ENCODE measurements around the gene RASSF5. TPM values are rescaled to one million over a fixed set of nuclear protein-coding genes. Genes with fewer than 3 reads are reported as not detected.

The RASSF5 gene
- total RNA-seq, 1 donor from 2014 or later: 0.26 TPM

DNA sequence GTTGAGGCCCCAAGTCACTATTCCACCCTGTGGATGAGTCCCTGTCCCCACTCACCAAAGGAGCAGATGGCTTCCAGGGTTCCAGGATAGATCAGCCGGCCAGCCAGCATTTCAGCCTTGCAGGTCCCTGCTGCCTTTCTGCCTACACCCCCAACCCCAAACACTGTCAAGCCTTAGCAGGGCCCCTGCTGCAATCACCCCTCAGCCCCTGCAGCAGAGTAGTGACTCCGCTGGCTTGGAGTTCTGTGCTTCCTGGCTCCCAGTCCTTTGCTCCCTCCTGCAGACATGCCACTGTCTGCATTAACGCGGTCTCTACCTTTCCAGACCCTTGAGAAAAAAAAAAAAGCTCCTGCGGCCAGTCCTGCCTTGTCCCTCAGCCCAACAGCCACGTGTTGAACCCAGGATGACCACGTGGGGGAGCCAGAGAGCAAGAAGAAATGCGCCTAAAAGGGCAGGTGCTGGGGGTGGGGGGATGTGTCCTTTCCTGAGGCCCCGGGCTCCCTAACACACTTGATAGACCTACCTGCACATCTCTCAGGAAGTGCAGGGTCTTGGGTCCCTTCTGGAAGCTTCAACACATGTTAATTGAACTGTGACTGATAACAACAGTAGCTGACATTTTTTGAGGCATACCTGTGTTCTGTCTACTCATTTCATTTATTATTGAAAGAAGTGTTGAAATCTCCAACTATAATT, 37.4 kb downstream of the RASSF5 start:
- DNase-seq (ENCODE audit: low read depth, low spot score): no peak

DNA sequence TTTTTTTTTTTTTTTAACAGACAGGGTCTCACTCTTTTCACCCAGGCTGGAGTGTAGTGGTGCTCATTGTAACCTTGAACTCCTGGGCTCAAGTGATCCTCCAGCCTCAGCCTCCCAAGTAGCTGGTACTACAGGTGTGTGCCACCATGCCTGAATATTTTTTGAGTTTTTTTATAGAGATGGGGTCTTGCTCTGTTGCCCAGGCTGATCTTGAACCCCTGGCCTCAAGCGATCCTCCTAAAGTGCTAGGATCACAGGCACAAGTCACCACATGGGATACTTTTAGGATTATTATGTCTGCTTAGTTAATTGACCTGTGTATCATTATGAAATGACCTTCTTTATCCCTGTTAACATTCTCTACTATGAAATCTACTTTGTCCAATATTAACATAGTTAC, 38.0 kb downstream of the RASSF5 start:
- no peak for DNase-seq (ENCODE audit: low read depth, low spot score)

DNA sequence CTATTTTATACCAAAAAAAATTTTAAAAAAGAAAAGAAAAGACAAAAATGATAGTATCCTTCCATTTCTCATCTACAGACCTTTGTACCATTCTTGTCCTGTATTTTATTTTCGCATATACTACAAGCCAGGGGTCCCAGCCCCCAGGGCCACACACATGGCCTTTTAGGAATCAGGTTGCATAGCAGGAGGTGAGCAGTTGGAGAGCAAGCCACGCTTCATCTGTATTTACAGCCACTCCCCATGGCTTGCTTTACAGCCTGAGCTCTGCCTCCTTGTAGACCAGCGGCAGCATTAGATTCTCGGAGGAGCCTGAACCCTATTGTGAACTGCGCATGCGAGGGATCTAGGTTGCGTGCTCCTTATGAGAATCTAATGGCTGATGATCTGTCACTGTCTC, 39.8 kb downstream of the RASSF5 start:
- DNase-seq (ENCODE audit: low read depth, low spot score): no peak

DNA sequence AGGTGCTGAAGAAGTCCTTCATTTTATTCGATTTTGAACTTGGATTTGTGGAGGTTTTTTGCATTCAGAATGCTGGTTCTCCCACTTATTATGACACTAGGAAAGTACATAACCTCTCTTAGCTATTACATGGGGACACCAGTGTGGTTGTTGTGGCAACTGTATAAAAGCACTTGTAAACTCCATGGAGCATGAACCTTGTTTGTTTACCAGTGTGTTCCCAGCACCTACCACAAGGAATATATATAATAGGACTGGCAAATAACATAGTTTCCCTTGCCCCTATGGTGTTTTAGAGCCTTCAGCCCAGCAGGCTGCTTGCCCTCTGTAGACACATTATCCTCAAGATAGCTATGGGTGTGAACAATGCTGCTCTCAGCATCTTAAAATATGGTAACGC, 43.1 kb downstream of the RASSF5 start:
- no peak for DNase-seq (ENCODE audit: low read depth, low spot score)

DNA sequence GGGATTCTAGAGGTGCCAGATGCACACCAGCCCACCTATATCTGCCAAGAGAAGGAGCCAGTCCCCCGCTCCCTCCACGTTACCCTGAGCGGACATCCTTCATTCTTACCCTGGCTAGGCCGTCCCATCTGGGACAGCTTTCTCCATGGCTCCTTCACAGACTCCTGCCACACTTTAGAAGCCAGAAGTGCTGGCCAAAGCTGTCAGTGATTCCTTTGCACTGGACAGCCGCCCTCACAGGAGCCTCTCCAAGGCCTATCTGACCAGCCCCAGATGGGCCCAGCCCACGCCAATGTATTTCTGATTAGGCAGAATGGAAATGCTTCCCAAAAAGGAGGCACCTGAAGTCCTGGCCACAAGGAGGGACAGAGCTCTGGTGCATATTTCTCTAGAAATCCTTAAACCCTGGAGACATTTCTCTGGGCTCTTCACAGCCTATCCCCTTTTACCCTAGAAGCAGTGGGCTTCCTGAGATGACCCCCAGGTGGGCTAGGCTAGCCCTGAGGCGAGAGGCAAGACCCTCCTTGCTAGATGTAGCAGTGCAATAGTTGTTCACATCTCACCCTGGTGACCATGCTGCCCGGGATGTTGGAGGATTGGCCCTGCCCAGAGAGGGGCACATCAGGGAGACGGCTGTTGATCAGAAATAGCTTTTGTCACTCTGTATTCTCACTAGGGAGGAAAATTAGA, 44.1 kb downstream of the RASSF5 start:
- DNase-seq (ENCODE audit: low read depth, low spot score): no peak

DNA sequence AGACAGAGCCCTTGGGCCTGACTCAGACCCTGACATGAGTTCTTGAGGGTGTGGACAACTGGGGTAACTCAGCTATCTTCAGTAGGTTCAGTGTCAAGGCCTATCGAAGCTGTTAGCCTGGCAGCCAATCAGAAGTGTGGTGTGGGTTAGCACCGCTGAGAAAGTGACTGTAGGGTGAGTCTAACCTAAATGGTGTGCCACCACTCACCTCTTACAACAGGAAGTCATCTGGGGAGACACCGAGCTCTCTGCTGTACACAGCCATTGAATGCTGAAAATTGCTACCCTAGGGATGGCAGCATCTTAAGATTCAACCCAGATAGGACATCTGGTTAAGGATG, 44.6 kb downstream of the RASSF5 start:
- no peak for DNase-seq (ENCODE audit: low read depth, low spot score)

DNA sequence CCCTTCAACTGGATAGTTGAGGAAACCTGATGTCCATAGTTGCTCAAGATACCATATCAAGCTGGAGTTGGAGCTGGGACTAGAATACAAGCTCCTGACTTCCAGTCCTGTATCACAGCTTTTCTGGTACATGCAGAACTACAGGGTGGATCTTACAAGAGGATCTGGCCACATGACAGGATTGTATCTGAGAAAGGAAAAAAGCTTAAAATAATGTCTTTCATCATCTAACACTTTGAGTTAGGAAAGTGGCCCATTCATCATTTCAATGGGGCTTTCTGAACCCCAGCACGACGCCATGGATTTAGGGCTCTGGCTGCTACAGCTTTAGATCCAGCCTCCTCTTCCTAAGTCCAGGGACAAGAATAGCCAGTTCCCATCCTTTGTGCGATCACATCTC, 46.9 kb downstream of the RASSF5 start:
- DNase-seq (ENCODE audit: low read depth, low spot score): no peak

DNA sequence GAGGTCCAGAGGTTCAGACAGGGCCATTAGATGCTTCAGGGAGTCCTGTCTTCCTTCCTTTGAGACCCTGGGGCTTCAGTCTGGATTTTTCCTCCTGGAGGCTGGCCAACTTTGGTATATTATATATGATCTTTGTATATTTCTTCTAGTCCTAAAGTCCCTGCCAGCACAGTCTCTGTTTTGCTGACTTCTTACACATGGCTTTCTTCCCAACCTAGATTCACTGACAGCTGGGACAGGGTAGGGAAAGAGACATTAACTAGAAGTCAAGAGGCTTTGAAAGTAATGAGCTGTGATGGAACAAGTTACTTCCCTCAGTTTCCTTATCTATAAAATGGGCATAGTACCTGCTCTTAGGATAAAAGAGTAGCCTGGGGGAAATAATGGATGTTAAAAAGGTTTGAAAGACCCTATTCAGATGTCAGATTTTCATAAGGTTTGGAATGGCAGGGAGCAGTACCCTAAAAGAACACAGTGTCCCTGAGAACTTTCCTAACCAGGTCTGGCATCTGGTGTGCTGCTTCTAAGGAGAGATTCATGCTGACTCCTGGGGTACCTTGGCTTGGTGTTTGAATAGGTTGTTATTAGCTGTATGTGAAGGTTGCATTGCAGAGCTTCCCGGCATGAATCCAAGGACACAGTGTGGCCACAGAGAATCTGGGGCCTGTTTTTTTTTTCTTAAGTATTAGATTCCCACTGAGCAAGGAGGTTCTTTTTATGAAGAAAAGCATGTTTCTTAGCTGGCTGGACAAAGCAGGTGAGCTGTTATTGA, 47.6 kb downstream of the RASSF5 start:
- DNase-seq (ENCODE audit: low read depth, low spot score): no peak

DNA sequence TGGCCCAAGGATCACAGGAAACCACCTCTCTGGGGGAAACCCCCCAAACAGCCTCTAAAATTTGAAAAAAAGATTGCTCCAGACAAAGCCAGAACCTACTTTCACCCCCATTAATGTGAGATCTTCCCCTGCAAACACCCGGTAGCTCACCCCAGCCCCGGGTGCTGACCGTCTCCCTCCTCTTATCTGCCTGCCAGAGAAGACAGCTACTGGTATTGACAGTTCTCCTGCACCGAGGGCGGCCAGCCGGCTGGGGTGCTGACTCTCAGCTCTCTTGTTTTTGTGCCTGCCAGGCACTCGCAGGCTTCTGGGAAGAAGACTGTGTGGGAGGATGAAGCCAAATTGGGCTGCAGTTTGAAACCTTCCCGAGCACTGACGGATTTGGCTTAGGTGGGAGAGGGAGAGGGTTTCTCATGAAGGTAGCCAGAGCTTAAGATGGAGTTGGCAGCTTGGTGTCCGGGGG, 48.2 kb downstream of the RASSF5 start:
- DNase-seq (ENCODE audit: low read depth, low spot score): no peak

DNA sequence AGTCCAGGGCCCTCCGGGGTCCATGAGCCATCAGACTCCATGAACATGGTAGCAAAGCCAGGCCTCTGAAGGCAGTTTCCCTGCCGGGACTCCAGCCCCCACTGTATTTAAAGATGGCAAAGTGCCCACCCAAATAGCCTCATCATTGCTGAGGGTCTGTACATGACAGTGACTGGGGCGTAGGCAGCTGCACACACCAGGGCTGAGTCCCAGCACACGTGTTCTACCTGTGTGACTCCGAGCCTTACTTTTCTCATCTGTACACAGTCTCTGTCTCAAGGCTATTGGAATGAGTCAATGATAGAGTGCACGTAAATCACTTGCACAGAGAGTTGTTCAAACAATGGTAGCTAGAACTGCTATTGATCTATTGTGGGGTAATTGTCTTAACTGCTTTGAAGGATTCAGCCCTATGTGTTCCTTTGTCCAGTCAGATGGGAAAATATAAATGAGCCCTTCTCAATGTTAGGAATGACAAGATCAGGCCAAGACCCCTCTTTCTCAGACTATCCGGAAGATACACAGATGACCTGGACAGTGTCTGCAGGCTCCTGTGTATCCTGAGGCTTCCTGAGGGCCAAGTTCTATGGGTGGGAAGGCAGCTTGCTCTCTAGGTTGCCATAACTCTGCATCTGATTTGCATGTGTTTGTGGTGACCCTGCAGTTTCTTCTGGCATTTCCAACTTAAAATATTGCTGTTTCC, 48.9 kb downstream of the RASSF5 start:
- DNase-seq (ENCODE audit: low read depth, low spot score): no peak

DNA sequence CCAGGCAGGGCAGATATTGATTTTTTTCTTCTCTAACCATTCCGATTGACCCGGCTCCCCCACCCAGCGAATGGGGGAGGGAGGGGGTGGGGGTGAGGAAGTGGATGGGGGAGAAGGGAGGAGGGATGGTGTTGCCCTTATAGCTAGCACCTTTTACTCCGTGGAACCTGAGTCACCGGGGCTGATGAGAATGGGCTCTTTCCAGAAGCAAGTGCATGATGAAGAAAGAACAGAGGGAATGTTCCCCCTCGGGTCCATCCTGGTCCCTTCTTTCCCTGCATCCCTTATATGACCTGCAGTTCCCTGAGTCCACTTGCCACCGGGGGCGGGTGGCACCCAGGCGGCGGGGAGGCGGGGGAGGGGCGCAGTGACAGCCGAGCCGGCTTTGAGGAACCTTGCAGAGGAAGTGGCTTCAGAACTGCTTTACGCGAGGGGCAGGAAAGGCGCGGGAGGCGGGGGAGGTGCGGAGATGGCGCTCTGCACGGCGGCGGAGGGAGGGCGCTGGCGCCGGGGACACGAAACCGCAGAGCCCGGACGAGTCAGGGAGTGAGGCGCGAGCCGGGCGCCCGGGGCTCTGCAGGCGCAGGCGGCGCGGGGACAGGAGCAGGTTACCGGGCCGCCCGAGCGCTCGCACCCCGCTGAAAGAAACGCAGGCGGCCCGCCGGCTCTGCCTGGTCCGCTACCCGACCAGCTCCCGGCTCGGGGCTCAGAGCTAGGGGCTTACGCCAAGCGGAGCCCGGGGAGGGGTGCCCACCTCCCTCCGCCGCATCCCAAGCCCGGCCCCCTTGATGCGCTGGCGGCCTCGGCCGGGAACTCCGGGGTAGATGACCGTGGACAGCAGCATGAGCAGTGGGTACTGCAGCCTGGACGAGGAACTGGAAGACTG, 49.7 kb downstream of the RASSF5 start:
- DNase-seq (ENCODE audit: low read depth, low spot score): no peak

DNA sequence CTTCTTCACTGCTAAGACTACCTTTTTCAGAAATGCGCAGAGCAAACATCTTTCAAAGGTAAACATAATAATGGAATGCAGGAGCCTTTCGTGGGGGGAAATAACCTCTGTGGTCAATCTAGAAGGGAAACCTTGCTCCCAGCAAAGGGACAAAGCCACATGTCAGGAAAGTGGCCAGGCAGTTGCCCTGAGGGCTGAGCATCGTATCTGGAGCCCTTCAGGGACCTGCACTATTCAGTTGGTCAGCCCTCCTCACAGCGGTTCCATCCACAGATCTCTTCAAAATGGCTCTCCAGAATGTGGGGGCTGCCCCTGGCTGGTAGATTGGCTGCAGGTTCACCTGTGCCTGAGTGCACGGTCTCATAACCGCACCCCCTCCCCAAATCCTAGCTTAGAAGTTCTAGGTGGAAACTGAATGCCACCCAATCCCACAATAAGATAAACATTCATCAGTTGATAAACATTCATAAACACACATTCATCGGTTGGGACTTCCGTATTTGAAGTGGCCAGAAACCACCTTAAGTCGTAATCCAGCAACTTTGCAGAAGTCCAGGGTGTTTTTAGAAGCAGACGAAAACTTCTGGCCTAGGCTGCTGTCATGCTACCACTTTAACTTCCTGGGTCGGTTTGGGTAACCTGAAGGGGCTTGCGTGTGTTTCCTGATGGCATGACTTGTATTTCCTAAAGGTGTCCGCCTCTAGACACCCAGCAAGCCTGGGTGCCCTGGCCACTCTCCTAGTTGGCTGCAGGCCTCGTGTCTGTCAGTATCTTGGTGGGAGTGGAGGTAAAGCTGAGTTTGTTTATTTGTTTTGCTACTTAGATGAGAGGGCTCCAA, 50.5 kb downstream of the RASSF5 start:
- DNase-seq (ENCODE audit: low read depth, low spot score): no peak

DNA sequence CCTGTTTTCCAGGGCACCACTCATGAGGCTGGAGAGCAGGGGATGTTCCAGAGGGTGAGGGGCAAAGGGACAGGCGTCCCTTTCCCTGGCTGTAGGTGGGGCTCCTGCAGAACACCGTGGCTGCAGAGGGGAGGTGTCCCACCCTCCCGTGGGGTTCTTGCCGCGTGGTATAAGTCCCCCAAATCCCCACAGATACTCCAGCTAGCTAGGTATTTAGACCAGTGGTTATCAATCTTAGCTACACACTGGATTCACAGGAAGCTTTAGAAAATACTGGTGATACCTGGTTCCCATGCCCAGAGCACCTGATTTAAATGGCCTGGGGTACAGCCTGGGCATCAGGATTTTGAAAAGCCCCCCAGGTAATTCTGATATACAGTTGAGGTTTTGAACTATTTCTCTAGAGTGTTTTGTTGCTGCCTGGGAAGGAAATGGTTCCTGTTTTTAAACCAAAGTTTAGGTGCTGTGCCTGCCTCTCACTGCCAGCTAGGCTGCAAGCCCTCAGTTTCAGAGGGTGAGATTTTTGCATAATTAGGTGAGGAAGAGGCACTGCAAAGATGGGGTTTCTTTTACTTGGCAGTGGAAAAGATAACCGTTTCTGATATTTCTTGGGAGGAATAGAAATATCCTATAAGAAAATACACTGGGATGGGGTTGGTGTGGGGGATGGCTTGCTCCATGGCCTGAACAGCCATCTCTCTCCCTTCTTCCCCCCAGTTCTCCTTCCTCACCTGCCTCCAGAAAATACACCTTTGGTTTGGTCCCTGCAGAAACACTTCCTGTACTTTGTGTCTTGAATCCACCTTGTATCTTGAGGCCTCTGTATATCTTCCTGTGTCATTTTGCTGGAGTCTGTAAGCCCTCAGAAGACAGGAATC, 51.7 kb downstream of the RASSF5 start:
- no peak for DNase-seq (ENCODE audit: low read depth, low spot score)

DNA sequence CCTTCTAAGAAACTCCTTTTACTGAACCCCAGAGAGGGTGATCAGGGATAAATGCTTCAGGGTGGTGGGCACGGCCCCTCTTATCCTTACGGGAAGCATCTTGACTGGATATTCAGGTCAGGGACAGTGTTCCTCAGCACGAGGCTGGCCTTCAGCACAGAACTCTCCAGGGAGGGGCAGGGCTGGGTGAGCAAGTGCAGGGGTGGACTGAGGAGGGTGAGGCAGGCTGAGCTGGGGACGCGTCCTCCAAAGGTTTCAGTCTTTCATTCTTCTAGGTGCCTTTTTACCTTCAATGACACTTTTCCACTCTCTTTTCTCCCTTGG, 52.3 kb downstream of the RASSF5 start:
- no peak for DNase-seq (ENCODE audit: low read depth, low spot score)

DNA sequence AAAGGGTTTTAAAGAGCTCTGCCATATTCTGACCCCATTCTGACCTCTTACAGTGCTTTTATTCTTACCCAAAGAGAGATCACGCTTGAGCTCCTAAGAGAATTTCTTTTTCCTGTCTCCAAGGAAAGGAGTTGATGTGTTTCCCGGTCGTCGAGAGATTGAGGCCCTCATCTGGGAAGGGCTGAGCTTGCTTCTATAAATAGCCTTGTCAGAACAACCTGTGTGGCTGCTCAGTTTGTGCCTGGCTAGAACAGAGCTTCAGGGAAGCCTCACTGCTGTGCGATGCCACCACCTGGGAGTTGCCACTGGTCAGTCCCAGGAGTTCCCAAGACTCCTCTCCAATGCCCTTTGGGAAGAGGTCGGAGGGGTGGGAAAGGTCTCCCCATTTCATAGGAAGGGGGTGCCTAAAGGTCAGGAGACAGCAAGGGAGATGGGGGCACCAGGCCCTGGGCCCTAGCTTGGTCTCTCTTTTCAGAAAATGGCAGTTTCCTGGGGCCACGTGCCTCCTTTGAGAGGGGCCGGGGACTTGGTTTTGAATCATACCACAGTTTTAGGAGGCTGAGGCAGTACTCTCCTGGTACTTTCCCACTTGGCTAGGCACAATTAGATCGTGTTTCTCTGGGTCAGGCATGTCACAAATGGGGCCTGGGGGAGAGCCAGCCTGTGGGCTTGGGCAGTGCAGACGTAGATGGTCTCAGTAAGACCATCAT, 52.8 kb downstream of the RASSF5 start:
- DNase-seq (ENCODE audit: low read depth, low spot score): no peak

DNA sequence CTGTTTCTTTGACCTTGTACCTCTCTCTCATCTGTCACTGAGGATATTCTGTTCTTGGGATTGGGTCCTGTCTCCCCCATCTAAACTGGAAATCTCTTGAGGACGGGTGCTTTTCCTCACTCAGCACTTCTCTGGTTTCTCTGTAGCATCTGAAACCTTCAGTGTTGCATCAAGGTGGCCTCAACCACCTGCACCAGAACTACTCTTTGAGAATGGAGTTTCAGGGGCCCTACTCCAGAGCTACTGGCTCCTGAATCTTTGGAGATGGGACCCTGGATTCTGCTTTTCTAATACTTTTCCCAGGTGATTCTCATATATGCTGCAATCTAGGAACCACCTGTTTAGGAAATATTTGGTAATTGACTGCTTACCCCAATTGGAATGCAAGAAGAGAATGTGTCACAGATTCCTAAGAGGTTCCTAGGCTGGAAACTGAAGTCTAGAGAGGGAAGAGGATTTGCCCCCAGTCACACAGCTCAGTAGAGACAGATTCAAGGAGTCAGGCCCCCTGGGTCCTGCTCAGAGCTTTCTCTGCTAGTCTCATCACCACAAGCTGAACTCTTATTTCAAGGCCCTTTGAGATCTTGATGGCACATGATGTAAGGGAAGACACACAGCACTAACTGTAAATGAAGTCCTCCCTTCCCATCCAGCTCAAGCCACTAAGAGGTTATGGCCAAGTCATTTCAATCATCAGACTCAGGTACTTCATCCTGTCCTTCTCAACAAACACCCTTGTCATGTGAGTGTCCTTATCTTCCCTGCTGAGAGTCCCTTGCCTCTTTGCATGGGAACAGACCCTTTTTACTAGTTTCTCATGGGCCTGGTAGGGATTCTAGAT, 56.3 kb downstream of the RASSF5 start:
- DNase-seq (ENCODE audit: low read depth, low spot score): no peak

DNA sequence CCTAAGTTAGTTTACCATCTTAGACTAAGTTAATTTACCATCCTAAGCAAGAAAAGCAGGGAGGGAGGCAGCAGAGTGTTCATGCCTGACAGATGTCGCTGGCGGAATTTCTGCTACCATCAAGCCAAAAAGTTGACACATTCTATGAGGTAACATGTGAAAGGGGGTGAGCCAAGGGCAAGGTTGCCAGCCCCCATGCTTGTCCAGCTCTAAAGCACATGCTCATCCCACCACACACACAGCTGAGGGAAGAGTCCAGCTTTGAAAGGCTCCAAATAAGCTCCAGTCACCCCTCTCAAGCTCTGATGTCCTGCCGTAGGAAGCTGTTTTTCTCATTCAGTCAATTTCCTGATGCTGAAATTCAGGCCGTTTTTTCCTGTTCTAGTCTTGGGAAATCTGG, 58.7 kb downstream of the RASSF5 start:
- DNase-seq (ENCODE audit: low read depth, low spot score): no peak

DNA sequence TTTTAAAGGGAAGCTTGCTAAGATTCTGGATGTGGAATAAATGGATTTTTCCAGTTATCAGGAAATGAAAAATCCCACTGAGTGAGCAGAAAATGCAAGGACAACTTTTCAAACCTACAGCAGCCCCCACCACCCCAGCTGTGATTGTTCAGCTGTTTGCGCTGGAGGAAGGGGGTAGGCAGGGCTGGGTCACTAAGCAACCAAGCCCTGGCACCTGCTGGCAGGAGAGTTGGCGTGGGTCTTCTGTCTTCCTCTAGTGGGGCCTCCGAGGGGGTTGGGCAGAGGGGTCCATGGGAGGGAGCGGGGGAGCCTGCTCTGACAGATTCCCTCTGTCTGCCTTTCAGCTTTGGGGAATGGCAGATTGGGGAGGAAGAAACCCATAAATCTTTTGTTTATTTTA, 59.7 kb downstream of the RASSF5 start:
- DNase-seq (ENCODE audit: low read depth, low spot score): no peak

All from pulmonary artery endothelial cell (primary cell).